OCI-LY7 (cell line): ENCODE results near the gene SMC1A. TPM values are rescaled to one million over a fixed set of nuclear protein-coding genes. Genes with fewer than 3 reads are reported as not detected.
A peak's percentile ranks its signal among the peaks of the same experiment; 100 is the strongest.

Experiments used
- BruUV-seq: library from RNA; stranded (reverse); fragments of 400-500 nt; replicated peaks from 2 replicates; lab custom pipeline; 2021; lab: Mats Ljungman, UMichigan
- CTCF ChIA-PET: fragments of 300-600 bp; sonication (Branson Sonifier 250); formaldehyde crosslinking; loops from one replicate; lab custom pipeline; 2022; ENCODE audit warnings: antibody characterized with exemption; ENCODE audit not compliant: unreplicated experiment; lab: Charles Lee
- POLR2A ChIA-PET: fragments of 300-600 bp; sonication (Branson Sonifier 250); formaldehyde crosslinking; loops from one replicate; lab custom pipeline; 2022; ENCODE audit warnings: antibody characterized with exemption; lab: Charles Lee
- DNase-seq: peaks from one replicate; pipeline ENCODE4 v3.0.0-alpha.2; 2015; ENCODE audit warnings: low spot score
- H2AFZ ChIP-seq: fragments of 200-600 bp; sonication (generic), shearing (Covaris generic); 2 replicates; pipeline ENCODE4 v1.6.1; 2014; ENCODE audit warnings: mild to moderate bottlenecking, antibody characterized with exemption, low read length, moderate library complexity
- H3K27ac ChIP-seq: fragments of 200-600 bp; sonication (generic); 2 replicates; pipeline ENCODE4 v1.5.1; 2014; ENCODE audit warnings: mixed run types, low read depth, mild to moderate bottlenecking, moderate library complexity, low read length, inconsistent platforms; ENCODE audit not compliant: poor library complexity, severe bottlenecking
- H3K36me3 ChIP-seq: fragments of 200-600 bp; sonication (generic); 2 replicates; pipeline ENCODE4 v1.6.1; 2014; ENCODE audit warnings: mild to moderate bottlenecking, antibody characterized with exemption, low read length, moderate library complexity, mixed read lengths; ENCODE audit not compliant: insufficient read depth
- H3K4me1 ChIP-seq: fragments of 200-600 bp; sonication (generic); 2 replicates; pipeline ENCODE4 v1.5.1; 2014; ENCODE audit warnings: mild to moderate bottlenecking, low read length; ENCODE audit not compliant: insufficient read depth, poor library complexity, severe bottlenecking
- H3K4me2 ChIP-seq: fragments of 200-600 bp; sonication (generic); 2 replicates; pipeline ENCODE4 v1.6.1; 2014; ENCODE audit warnings: mild to moderate bottlenecking, low read length
- H3K4me3 ChIP-seq: fragments of 200-600 bp; sonication (generic); 2 replicates; pipeline ENCODE4 v1.5.1; 2014; ENCODE audit warnings: mild to moderate bottlenecking, low read depth, low read length; ENCODE audit not compliant: poor library complexity, severe bottlenecking
- H3K79me2 ChIP-seq: fragments of 200-600 bp; sonication (generic); 2 replicates; pipeline ENCODE4 v1.6.1; 2016; ENCODE audit warnings: low read depth, mild to moderate bottlenecking, low read length, moderate library complexity, mixed read lengths; ENCODE audit not compliant: insufficient read depth
- H3K9me2 ChIP-seq: fragments of 200-600 bp; sonication (generic); 2 replicates; pipeline ENCODE4 v1.6.1; 2016; ENCODE audit warnings: mild to moderate bottlenecking, low read length, mixed read lengths; ENCODE audit not compliant: insufficient read depth
- H3K9me3 ChIP-seq: fragments of 200-600 bp; sonication (generic); 2 replicates; pipeline ENCODE4 v1.6.1; 2014; ENCODE audit warnings: mild to moderate bottlenecking, mixed run types, low read length, mixed read lengths
- H4K20me1 ChIP-seq: fragments of 200-600 bp; sonication (generic); 2 replicates; pipeline ENCODE4 v1.6.1; 2014; ENCODE audit warnings: mild to moderate bottlenecking, antibody characterized with exemption, low read length, moderate library complexity, mixed read lengths; ENCODE audit not compliant: insufficient read depth
- CTCF ChIP-seq: fragments of 200-600 bp; sonication (generic); conservative IDR thresholded peaks from 2 replicates; pipeline ENCODE4 v1.5.1; 2014; ENCODE audit warnings: mild to moderate bottlenecking, antibody characterized with exemption, low read length, moderate library complexity, mixed read lengths
- EZH2phosphoT487 ChIP-seq: fragments of 200-600 bp; sonication (generic); IDR thresholded peaks from 2 replicates; pipeline ENCODE4 v1.6.1; 2018; ENCODE audit warnings: low read depth, borderline replicate concordance, mild to moderate bottlenecking, mixed run types, antibody characterized with exemption, low read length, moderate library complexity, mixed read lengths
- intact Hi-C: fragments of 100-400 bp; cut with micrococcal nuclease; formaldehyde crosslinking; loops from one replicate; pipeline ENCODE4 v1.10.0; 2022; ENCODE audit not compliant: unreplicated experiment
- total RNA-seq, 2 experiments: library from RNA; depleted of rRNA in 1 of 2; stranded (reverse); fragments of >200 nt in 1 of 2; shearing (Covaris generic) in 1 of 2; gene quantifications; 2 replicates each; pipeline ENCODE4 v1.2.3, GENCODE V29; 2014 to 2022

Gene SMC1A
- total RNA-seq, 2 experiments from 2014 or later = 41.6 to 134 TPM

DNA sequence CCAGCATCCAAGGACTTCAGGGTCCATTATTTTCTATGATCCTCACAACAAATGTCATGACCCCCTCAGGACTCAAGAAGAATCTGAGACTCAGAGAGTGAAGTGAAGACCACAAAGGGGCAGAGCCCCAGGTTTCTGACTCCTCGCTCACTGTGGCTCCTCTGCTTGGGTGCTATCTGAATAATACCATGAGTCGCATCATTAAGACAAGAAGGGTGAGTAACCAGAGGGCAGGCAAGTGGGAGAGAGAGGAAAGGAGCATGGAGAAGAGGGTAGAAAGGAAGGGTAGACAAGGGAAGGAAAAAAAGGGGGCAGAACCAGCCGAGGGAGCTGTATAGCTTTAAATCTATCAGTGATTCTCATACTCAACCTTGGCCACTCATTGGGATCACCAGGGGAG, 27.2 kb upstream of the SMC1A start:
- BruUV-seq = no TSS peak
- Histone ChIP-seq H3K9me2 (no peaks in the 10 kb centered on the region), H3K9me3 (no peaks in the 10 kb centered on the region), H2AFZ (no peak overlapping the region), H3K4me1 (no peaks in the 10 kb centered on the region), H3K4me2 (no peak overlapping the region), H3K4me3 (no peak overlapping the region), H3K36me3 (no peaks in the 10 kb centered on the region), H3K27ac (no peak overlapping the region), H3K79me2 (no peaks in the 10 kb centered on the region), H4K20me1 (no peaks in the 10 kb centered on the region)
- ChIA-PET CTCF (no interaction called here), POLR2A (no interaction called here)
- intact Hi-C loops = no loop called here
- no peak for TF ChIP-seq CTCF
- no peak for TF ChIP-seq EZH2phosphoT487
- DNase-seq = no peak

- no peaks in the 10 kb centered on the region for H4K20me1 ChIP-seq
- no peaks in the 10 kb centered on the region for H3K79me2 ChIP-seq
- TF ChIP-seq CTCF (no peak), EZH2phosphoT487 (no peak)
- no TSS peak for BruUV-seq
- intact Hi-C loops = no loop called here
- H3K9me2 ChIP-seq = no peaks in the 10 kb centered on the region
- no peaks in the 10 kb centered on the region for H3K9me3 ChIP-seq
- H3K4me3 ChIP-seq = no peak overlapping the region
- ChIA-PET POLR2A (interaction anchor here (0.7 kb wide), 1 partner anchor 1517 kb away, joined by 3 read pairs; no protein-coding TSS in a partner anchor), CTCF (no interaction called here)
- DNase-seq = no peak
- H2AFZ ChIP-seq = no peak overlapping the region
- no peak overlapping the region for H3K4me2 ChIP-seq
- H3K36me3 ChIP-seq = no peaks in the 10 kb centered on the region
- no peak overlapping the region for H3K27ac ChIP-seq
- no peaks in the 10 kb centered on the region for H3K4me1 ChIP-seq
These were observed 25.0 kb upstream of the SMC1A start for GRCh38 chrX:53447441-53447840.

DNA sequence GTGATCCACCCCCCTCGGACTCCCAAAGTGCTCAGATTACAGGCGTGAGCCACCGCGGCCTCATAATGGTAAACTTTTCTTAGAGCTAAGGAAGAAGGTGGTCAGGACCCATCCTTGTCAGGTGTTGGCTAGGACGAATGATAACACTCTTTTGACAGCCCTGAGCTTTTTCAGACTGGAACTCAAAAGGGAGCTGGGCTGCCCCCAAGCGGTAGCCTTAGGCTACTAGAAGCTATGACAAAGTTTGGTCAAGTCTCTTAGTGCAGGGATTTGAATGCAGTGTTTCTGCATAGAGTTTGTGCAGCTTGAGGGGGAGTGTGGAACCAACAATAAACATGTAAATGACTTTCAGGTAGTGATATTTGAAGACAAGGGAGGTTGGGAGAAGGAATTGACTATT, 23.5 kb upstream of the SMC1A start:
- Histone ChIP-seq H3K4me2 (no peak overlapping the region), H3K9me3 (no peaks in the 10 kb centered on the region), H3K9me2 (no peaks in the 10 kb centered on the region), H3K27ac (no peak overlapping the region), H3K4me1 (no peaks in the 10 kb centered on the region), H2AFZ (no peak overlapping the region), H3K4me3 (no peak overlapping the region), H3K79me2 (no peaks in the 10 kb centered on the region), H4K20me1 (no peaks in the 10 kb centered on the region), H3K36me3 (no peaks in the 10 kb centered on the region)
- BruUV-seq = no TSS peak
- ChIA-PET CTCF (no interaction called here), POLR2A (interaction anchor here (1.2 kb wide), 1 partner anchor 16 kb away, joined by 3 read pairs; no protein-coding TSS in a partner anchor)
- TF ChIP-seq CTCF (0 out of 2 replicates have a peak, but pooled peaks have one; percentile 14), EZH2phosphoT487 (no peak)
- no peak for DNase-seq
- intact Hi-C loops = no loop called here
